GM19455 (cell line): ENCODE data around the gene SIRPB1.
"Not testable (repeated sequence)": the region's sequence is repeated elsewhere in the genome, so short reads cannot be mapped to it uniquely, and the experiment has no call there.

Experiments
- ATAC-seq: cut with Tn5 transposase; IDR thresholded peaks from one replicate; pipeline ENCODE4 v1.9.1; 2021; ENCODE audit not compliant: unreplicated experiment

The SIRPB1 gene

GRCh38 chr20:1637226-1637625, 17.4 kb upstream of the SIRPB1 start:
- no peak for ATAC-seq

GRCh38 chr20:1636621-1637020, 16.8 kb upstream of the SIRPB1 start:
- ATAC-seq = no peak

- no peak for ATAC-seq
Measured at GRCh38 chr20:1635291-1635979, 15.6 kb upstream of the SIRPB1 start.

GRCh38 chr20:1633535-1633934, 13.7 kb upstream of the SIRPB1 start:
- no peak for ATAC-seq

GRCh38 chr20:1632178-1632577, 12.4 kb upstream of the SIRPB1 start:
- ATAC-seq = no peak

- ATAC-seq = no peak
Measured at GRCh38 chr20:1631309-1632151, 11.7 kb upstream of the SIRPB1 start.

- ATAC-seq = no peak
Measured at GRCh38 chr20:1630186-1630585, 10.4 kb upstream of the SIRPB1 start.

GRCh38 chr20:1629321-1629720, 9.5 kb upstream of the SIRPB1 start:
- ATAC-seq = no peak

GRCh38 chr20:1628621-1629020, 8.8 kb upstream of the SIRPB1 start:
- ATAC-seq = no peak

GRCh38 chr20:1627200-1627550, 7.4 kb upstream of the SIRPB1 start:
- no peak for ATAC-seq

GRCh38 chr20:1626528-1627199, 6.9 kb upstream of the SIRPB1 start:
- no peak for ATAC-seq

GRCh38 chr20:1625083-1625690, 5.4 kb upstream of the SIRPB1 start:
- ATAC-seq = no peak

GRCh38 chr20:1623501-1624205, 3.8 kb upstream of the SIRPB1 start:
- ATAC-seq = no peak

GRCh38 chr20:1622450-1622849, 2.6 kb upstream of the SIRPB1 start:
- ATAC-seq = no peak

- no peak for ATAC-seq
Measured at GRCh38 chr20:1621316-1621715, 1.5 kb upstream of the SIRPB1 start.

GRCh38 chr20:1618954-1619540, 762 bp downstream of the SIRPB1 start:
- no peak for ATAC-seq

- no peak for ATAC-seq
Measured at GRCh38 chr20:1618479-1618878, 1.3 kb downstream of the SIRPB1 start.

- ATAC-seq = no peak
Measured at GRCh38 chr20:1616858-1617434, 2.9 kb downstream of the SIRPB1 start.

- not testable (repeated sequence) for ATAC-seq
Measured at GRCh38 chr20:1610404-1610803, 9.4 kb downstream of the SIRPB1 start.

- ATAC-seq = not testable (repeated sequence)
Measured at GRCh38 chr20:1608678-1609347, 11.0 kb downstream of the SIRPB1 start.
